AG04449 (cell line): ENCODE measurements around the gene GABPB1.

Source experiments
- CTCF ChIA-PET: fragments of 350-600 bp; formaldehyde crosslinking; extraction: SDS; loops from one replicate; lab custom pipeline; 2021; ENCODE audit warnings: antibody characterized with exemption; lab: Yijun Ruan, JAX
- POLR2A ChIA-PET: fragments of 400-600, 350-600 bp; formaldehyde crosslinking; extraction: SDS; loops from one replicate; lab custom pipeline; 2020; ENCODE audit warnings: antibody characterized with exemption, inconsistent platforms; lab: Yijun Ruan, JAX
- DNase-seq: peaks from one replicate; pipeline ENCODE4 v3.0.0-alpha.2; 2010; ENCODE audit warnings: low read depth, low spot score
- H3K4me3 ChIP-seq: 2 replicates; pipeline ENCODE4 v1.5.1; 2011; ENCODE audit warnings: low read depth, mild to moderate bottlenecking, control low read depth, low read length
- TF ChIP-seq, protein P1 (sequence below): IDR thresholded peaks from one replicate; pipeline ENCODE4 v1.5.1; 2011; ENCODE audit warnings: mild to moderate bottlenecking, moderate library complexity, low read length, control low read depth, inconsistent platforms; ENCODE audit not compliant: insufficient read depth; ENCODE audit errors: missing control alignments

The GABPB1 gene

DNA sequence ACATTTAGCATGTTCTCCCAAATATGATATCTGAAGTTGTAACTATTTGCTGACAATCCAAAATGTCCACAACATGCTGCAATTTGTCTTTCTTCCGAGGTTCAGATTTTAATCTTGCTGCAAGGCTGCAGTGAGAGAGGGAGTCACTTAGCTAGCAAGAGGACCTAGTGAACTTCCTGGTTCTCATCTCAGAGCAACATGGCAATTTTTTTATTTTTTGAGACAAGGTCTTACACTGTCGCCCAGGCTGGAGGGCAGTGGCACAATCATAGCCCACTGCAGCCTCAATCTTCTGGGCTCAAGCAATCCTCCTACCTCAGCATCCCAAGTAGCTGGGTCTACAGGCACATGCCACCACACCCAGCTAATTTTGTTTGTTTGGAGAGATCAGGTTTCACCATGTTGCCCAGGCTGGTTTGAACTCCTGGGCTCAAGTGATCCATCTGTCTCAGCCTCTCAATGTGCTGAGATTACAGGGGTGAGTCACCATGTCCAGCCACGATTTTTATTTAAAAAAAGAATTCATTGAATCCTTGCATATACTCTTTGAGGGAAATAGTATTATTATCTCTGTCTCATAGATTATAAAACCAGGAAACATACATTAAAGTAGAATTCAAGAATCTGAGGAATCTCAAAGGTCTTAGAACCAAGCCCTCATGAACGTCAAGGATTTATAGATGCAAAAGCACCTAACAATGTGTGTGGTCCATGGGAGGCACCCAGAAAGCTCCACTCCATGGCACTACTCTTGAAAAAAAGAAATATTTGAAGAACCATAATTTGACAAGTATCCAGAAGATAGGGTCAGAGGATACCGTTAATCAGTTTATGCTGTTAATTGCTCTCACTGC, 98.6 kb downstream of the GABPB1 start:
- DNase-seq, result peak; percentile 14
- ChIA-PET POLR2A (no interaction called here), CTCF (interaction anchor here (0.9 to 1.6 kb wide), 3 partner anchors 11 to 111 kb away, joined by 3 to 4 read pairs (median 4); no protein-coding TSS in a partner anchor)
- no peak overlapping the region for H3K4me3 ChIP-seq
- TF ChIP-seq, protein P1, sequence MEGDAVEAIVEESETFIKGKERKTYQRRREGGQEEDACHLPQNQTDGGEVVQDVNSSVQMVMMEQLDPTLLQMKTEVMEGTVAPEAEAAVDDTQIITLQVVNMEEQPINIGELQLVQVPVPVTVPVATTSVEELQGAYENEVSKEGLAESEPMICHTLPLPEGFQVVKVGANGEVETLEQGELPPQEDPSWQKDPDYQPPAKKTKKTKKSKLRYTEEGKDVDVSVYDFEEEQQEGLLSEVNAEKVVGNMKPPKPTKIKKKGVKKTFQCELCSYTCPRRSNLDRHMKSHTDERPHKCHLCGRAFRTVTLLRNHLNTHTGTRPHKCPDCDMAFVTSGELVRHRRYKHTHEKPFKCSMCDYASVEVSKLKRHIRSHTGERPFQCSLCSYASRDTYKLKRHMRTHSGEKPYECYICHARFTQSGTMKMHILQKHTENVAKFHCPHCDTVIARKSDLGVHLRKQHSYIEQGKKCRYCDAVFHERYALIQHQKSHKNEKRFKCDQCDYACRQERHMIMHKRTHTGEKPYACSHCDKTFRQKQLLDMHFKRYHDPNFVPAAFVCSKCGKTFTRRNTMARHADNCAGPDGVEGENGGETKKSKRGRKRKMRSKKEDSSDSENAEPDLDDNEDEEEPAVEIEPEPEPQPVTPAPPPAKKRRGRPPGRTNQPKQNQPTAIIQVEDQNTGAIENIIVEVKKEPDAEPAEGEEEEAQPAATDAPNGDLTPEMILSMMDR, result no peak

DNA sequence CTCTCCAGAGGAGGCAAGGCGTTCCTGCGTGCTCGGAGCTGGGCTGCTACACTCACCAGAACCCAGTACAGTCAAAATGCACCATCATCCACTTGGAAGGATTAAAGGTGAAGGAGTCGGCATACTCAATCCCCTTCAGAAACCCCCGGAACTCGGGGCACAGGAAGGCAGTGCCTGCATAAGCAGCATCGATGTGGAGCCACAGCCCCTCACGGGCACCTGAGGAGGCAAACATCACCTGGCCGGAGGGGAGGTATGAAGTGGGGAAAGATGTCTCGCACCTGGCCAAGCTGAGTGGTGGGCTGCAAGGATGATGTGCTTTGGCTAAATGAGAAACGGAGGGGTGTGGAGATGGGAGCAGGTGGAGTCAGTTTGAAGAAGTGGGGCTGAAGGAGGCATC, 102.4 kb downstream of the GABPB1 start:
- CTCF ChIA-PET, result no interaction called here
- TF ChIP-seq, protein P1, result no peak
- no peak overlapping the region for H3K4me3 ChIP-seq
- no peak for DNase-seq
- POLR2A ChIA-PET, result no interaction called here

DNA sequence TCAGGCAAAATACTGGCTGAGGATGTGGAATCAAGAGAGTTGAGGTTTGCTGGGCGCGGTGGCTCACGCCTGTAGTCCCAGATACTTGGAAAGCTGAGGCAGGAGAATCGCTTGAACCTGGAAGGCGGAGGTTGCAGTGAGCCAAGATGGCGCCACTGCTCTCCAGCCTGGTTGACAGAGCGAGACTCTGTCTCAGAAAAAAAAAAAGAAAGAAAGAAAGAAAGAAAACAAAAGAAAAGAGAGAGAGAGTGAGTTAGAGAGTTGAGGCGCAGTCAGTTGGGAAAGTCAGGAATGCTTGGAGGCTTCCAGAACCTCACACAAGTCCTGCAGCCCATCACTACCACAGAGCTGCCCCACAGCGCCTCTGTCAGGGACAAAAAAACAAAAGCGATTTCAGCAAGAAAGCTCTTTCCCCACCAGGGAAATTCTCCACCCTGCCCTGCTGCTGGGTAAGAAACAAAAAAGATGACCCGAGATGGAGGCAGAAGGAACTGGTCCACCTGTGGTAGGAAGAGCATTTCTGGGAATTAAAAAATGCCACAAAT, 103.3 kb downstream of the GABPB1 start:
- DNase-seq, result no peak
- CTCF ChIA-PET, result no interaction called here
- POLR2A ChIA-PET, result no interaction called here
- TF ChIP-seq, protein P1, result no peak
- no peak overlapping the region for H3K4me3 ChIP-seq

DNA sequence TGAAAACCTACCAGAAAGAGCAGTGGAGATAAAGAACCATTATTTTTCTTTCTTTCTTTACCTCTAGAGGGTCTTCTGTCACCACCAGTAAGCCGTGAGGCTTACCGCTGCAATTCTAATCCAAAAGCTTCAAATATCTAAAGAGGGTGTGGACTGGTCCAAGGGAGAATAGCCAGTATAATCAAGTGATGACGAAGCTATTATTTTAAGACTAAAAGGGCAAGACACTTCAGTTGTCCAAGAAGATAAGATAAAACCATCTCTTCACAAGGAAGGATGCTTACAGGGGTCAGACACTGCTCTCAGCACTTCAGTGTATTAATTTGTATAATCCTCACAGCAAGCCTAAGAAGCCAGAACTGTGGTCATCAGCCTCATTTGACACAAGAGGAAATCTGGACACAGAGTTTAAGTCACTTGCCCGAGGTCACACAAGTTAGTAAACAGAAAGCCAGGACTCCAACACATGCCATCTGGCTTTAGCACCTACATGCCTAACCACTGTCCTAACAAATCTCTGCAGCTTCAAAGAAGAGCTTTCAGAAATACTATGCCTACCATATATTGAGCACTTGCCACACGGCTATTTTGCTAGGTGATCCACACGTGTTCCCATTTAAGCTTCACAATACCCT, 104.1 kb downstream of the GABPB1 start:
- no peak for DNase-seq
- ChIA-PET POLR2A (no interaction called here), CTCF (interaction anchor here (1.0 to 1.3 kb wide), 2 partner anchors 8 to 10 kb away, joined by 3 to 4 read pairs; no protein-coding TSS in a partner anchor)
- H3K4me3 ChIP-seq, result no peak overlapping the region
- TF ChIP-seq, protein P1, result no peak

DNA sequence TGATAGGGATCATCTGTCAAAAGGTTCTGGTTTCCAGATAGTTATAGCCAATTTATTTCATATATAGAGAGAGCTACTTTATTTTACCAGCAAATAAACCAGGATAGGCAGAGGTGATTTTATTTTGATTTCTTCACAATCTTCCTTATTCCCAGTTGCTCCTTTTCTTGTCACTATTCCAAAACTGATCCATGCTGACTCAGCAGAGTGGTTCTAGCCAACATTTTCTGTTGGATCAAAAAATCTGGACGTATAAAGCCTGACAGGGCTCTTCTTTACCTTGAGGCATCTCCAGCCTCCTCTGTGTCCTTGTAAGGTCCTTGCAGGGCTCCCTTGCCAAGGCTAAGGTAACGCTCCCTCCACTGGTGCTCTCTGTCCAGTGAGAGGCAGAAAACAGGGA, 105.3 kb downstream of the GABPB1 start:
- TF ChIP-seq, protein P1, result no peak
- ChIA-PET CTCF (interaction anchor here (0.7 to 1.3 kb wide), 2 partner anchors 9 to 29 kb away, joined by 4 to 6 read pairs; no protein-coding TSS in a partner anchor), POLR2A (interaction anchor here (0.6 kb wide), 1 partner anchor 19 kb away, joined by 3 read pairs; no protein-coding TSS in a partner anchor)
- no peak overlapping the region for H3K4me3 ChIP-seq
- DNase-seq, result no peak
